Measurements from ENCODE around the gene FGFR2. TPM values are rescaled to one million over a fixed set of nuclear protein-coding genes. Genes with fewer than 3 reads are reported as not detected.

Gene FGFR2
- total RNA-seq, 1 donor = 13.8 TPM

DNA sequence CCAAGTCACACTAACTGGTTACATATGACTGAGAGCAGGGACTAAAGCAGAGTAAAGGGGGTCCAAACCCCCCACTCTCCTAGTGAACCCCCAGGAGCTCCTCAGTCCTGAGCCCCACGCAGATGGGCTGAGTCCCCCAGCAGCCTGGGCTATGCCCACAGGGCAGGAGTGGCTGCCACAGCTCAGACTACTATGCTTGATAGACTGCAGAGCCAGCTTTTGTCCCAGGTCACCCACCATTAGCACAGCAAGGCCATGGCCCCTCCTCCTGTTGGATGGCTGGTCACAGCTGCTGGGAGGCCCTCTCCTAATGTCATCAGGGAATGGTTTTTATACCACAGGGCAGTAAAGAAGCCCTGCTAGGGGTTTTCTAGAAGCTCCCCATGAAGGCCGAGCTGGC, 46.3 kb upstream of the FGFR2 start:
- H2AFZ ChIP-seq (ENCODE audit: low read length) = no peak overlapping the region
- H4K20me1 ChIP-seq (ENCODE audit: insufficient read depth, low read length) = no peaks in the 10 kb centered on the region
- H3K27me3 ChIP-seq (ENCODE audit: insufficient read depth, low read length) = no peaks in the 10 kb centered on the region
- no peak overlapping the region for H3K27ac ChIP-seq (ENCODE audit: low read depth, low read length)
- H3K4me3 ChIP-seq (ENCODE audit: insufficient read depth, low read length) = no peak overlapping the region
- H3K4me1 ChIP-seq (ENCODE audit: insufficient read depth, low read length) = no peaks in the 10 kb centered on the region
- TF ChIP-seq, protein P1, sequence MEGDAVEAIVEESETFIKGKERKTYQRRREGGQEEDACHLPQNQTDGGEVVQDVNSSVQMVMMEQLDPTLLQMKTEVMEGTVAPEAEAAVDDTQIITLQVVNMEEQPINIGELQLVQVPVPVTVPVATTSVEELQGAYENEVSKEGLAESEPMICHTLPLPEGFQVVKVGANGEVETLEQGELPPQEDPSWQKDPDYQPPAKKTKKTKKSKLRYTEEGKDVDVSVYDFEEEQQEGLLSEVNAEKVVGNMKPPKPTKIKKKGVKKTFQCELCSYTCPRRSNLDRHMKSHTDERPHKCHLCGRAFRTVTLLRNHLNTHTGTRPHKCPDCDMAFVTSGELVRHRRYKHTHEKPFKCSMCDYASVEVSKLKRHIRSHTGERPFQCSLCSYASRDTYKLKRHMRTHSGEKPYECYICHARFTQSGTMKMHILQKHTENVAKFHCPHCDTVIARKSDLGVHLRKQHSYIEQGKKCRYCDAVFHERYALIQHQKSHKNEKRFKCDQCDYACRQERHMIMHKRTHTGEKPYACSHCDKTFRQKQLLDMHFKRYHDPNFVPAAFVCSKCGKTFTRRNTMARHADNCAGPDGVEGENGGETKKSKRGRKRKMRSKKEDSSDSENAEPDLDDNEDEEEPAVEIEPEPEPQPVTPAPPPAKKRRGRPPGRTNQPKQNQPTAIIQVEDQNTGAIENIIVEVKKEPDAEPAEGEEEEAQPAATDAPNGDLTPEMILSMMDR (IDR thresholded peaks at IDR 0.05; ENCODE audit: extremely low read depth, low read depth, low read length) = no peak
- H3K9me3 ChIP-seq (ENCODE audit: low read depth, low read length) = peaks cover 2% of the 10 kb centered on the region
- H3K36me3 ChIP-seq (ENCODE audit: insufficient read depth, low read length) = no peaks in the 10 kb centered on the region
- H3K4me2 ChIP-seq (ENCODE audit: insufficient read depth, low read length) = no peak overlapping the region
- no peaks in the 10 kb centered on the region for H3K79me2 ChIP-seq (ENCODE audit: insufficient read depth, low read length)
- no peak for DNase-seq (ENCODE audit: insufficient read length, low spot score, missing footprints)

- TF ChIP-seq, protein P1 (IDR thresholded peaks at IDR 0.05; ENCODE audit: extremely low read depth, low read depth, low read length) = no peak
- no peak overlapping the region for H3K4me2 ChIP-seq (ENCODE audit: insufficient read depth, low read length)
- no peak overlapping the region for H2AFZ ChIP-seq (ENCODE audit: low read length)
- no peaks in the 10 kb centered on the region for H3K4me1 ChIP-seq (ENCODE audit: insufficient read depth, low read length)
- no peak overlapping the region for H3K27ac ChIP-seq (ENCODE audit: low read depth, low read length)
- H3K79me2 ChIP-seq (ENCODE audit: insufficient read depth, low read length) = no peaks in the 10 kb centered on the region
- peaks cover 2% of the 10 kb centered on the region for H3K9me3 ChIP-seq (ENCODE audit: low read depth, low read length)
- no peaks in the 10 kb centered on the region for H3K27me3 ChIP-seq (ENCODE audit: insufficient read depth, low read length)
- H3K4me3 ChIP-seq (ENCODE audit: insufficient read depth, low read length) = no peak overlapping the region
- H4K20me1 ChIP-seq (ENCODE audit: insufficient read depth, low read length) = no peaks in the 10 kb centered on the region
- no peak for DNase-seq (ENCODE audit: insufficient read length, low spot score, missing footprints)
- H3K36me3 ChIP-seq (ENCODE audit: insufficient read depth, low read length) = no peaks in the 10 kb centered on the region
Observed at GRCh38 chr10:121640266-121640665, 42.0 kb upstream of the FGFR2 start.

GRCh38 chr10:121639416-121639815, 41.2 kb upstream of the FGFR2 start:
- no peak overlapping the region for H3K27ac ChIP-seq (ENCODE audit: low read depth, low read length)
- no peak overlapping the region for H2AFZ ChIP-seq (ENCODE audit: low read length)
- no peaks in the 10 kb centered on the region for H3K79me2 ChIP-seq (ENCODE audit: insufficient read depth, low read length)
- H4K20me1 ChIP-seq (ENCODE audit: insufficient read depth, low read length) = no peaks in the 10 kb centered on the region
- TF ChIP-seq, protein P1 (IDR thresholded peaks at IDR 0.05; ENCODE audit: extremely low read depth, low read depth, low read length) = no peak
- peaks cover 2% of the 10 kb centered on the region for H3K9me3 ChIP-seq (ENCODE audit: low read depth, low read length)
- no peak overlapping the region for H3K4me2 ChIP-seq (ENCODE audit: insufficient read depth, low read length)
- DNase-seq (ENCODE audit: insufficient read length, low spot score, missing footprints) = no peak
- no peaks in the 10 kb centered on the region for H3K27me3 ChIP-seq (ENCODE audit: insufficient read depth, low read length)
- H3K4me3 ChIP-seq (ENCODE audit: insufficient read depth, low read length) = no peak overlapping the region
- H3K36me3 ChIP-seq (ENCODE audit: insufficient read depth, low read length) = no peaks in the 10 kb centered on the region
- no peaks in the 10 kb centered on the region for H3K4me1 ChIP-seq (ENCODE audit: insufficient read depth, low read length)

DNA sequence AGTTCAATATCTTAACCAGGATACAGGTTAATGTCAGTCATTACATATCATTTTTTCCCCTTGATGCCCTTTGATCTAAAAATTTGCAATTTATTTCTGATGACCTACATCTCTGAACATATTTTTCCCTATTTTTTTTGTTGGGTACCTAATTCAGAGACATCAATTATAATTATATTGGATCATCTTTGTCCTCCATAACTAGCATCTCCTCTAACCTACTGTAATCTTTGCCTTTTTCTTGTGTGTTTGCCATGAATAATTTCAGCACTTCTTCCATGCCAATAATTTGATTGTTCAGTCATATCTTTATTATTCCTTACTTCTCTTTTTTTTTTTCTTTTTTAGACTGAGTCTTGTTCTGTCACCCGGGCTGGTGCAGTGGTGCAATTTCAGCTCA, 39.2 kb upstream of the FGFR2 start:
- Histone ChIP-seq H3K4me1 (ENCODE audit: insufficient read depth, low read length) (no peaks in the 10 kb centered on the region), H3K9me3 (ENCODE audit: low read depth, low read length) (peaks cover 2% of the 10 kb centered on the region), H3K79me2 (ENCODE audit: insufficient read depth, low read length) (no peaks in the 10 kb centered on the region), H3K36me3 (ENCODE audit: insufficient read depth, low read length) (no peaks in the 10 kb centered on the region), H2AFZ (ENCODE audit: low read length) (no peak overlapping the region), H3K4me2 (ENCODE audit: insufficient read depth, low read length) (no peak overlapping the region), H4K20me1 (ENCODE audit: insufficient read depth, low read length) (no peaks in the 10 kb centered on the region), H3K4me3 (ENCODE audit: insufficient read depth, low read length) (no peak overlapping the region), H3K27ac (ENCODE audit: low read depth, low read length) (no peak overlapping the region), H3K27me3 (ENCODE audit: insufficient read depth, low read length) (no peaks in the 10 kb centered on the region)
- no peak for DNase-seq (ENCODE audit: insufficient read length, low spot score, missing footprints)
- TF ChIP-seq, protein P1 (IDR thresholded peaks at IDR 0.05; ENCODE audit: extremely low read depth, low read depth, low read length) = no peak
